Breast epithelium (tissue), 3 donors: ENCODE data around the gene TBCA.

ENCODE experiments used
- POLR2AphosphoS5 ChIP-seq, 3 donors: sonication (generic); formaldehyde crosslinking; IDR thresholded peaks; one replicate each; pipeline ENCODE4 v1.6.1; 2017; ENCODE audit warnings: antibody characterized with exemption in 3 of 3
- TF ChIP-seq, protein P1 (sequence below), 3 donors: fragments of 450-650 bp; IDR thresholded peaks; one replicate each; pipeline ENCODE4 v1.5.1; 2016 to 2017; ENCODE audit warnings: antibody characterized with exemption in 3 of 3, mild to moderate bottlenecking in 3 of 3, moderate library complexity in 3 of 3

DNA sequence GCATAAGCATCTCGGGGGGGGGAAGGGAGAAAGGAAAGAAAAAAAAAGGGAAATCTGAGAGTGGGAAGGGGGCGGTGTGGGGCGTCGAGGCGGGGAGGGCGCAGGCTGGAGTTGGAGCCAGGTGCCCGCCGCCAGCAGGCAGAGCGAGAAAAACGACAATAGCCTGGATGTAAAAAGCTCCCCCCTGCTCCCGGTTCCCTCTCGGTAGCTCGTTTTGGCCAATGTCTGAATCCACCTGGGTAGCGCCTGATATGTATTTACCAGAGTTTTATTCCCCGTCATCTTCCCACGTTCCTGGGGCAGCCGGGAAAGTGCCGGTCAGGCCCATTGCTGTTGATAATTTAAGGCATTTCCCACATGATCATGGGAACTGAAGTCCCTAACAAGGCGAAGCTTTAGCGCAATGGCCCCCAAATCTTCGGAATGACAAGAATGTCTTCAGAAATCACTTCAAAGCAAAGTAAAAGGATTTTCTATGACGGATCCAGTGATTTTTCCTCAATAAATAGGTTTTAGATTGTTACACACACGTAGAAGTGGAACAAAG is 134.7 kb downstream of the TBCA start:
- TF ChIP-seq, protein P1, sequence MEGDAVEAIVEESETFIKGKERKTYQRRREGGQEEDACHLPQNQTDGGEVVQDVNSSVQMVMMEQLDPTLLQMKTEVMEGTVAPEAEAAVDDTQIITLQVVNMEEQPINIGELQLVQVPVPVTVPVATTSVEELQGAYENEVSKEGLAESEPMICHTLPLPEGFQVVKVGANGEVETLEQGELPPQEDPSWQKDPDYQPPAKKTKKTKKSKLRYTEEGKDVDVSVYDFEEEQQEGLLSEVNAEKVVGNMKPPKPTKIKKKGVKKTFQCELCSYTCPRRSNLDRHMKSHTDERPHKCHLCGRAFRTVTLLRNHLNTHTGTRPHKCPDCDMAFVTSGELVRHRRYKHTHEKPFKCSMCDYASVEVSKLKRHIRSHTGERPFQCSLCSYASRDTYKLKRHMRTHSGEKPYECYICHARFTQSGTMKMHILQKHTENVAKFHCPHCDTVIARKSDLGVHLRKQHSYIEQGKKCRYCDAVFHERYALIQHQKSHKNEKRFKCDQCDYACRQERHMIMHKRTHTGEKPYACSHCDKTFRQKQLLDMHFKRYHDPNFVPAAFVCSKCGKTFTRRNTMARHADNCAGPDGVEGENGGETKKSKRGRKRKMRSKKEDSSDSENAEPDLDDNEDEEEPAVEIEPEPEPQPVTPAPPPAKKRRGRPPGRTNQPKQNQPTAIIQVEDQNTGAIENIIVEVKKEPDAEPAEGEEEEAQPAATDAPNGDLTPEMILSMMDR (IDR thresholded peaks at IDR 0.05), result no peak
- no peak for TF ChIP-seq POLR2AphosphoS5 (IDR thresholded peaks at IDR 0.05)
